ENCODE measurements around the gene CEACAM16.

DNA sequence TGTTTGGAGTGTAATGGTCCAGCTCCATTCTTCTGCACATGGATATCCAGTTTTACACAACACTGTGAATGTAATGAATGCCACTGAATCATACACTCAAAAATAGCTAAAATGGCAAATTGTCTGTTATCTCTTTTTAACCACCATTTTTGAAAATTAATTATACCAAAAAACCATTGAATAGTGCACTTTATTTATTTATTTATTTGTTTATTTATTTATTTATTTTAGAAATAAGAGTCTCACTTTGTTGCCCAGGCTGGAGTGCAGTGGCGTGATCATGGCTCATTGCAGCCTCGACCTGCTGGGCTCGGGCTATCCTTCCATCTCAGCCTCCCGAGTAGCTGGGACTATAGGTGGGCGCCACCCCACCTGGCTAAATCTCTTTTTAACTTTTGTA, 35.0 kb upstream of the CEACAM16 start:
- TF ChIP-seq POLR2A (IDR thresholded peaks at IDR 0.05; ENCODE audit: low read depth, low read length) (no peak), POLR2AphosphoS5 (IDR thresholded peaks at IDR 0.05; ENCODE audit: low read depth, low read length) (no peak)
